ENCODE results near the gene MCOLN1.

The MCOLN1 gene

GRCh38 chr19:7529246-7529600, 6.8 kb downstream of the MCOLN1 start:
- ChIA-PET POLR2A (no interaction called here), CTCF (no interaction called here)
- 90% methylated on average over 8 of the region's 15 CpGs for WGBS (ENCODE audit: insufficient coverage)
- Histone ChIP-seq H3K27me3 (replicated peaks in 2 of 5; ENCODE audit: control insufficient read depth in 4 of 5, insufficient read depth in 5 of 5, low read length in 4 of 5) (no peaks in the 10 kb centered on the region), H3K9me3 (ENCODE audit: control extremely low read depth in 1 of 5, control insufficient read depth in 4 of 5, insufficient read depth in 2 of 5, low read depth in 1 of 5, low read length in 4 of 5) (no peaks in the 10 kb centered on the region), H3K27ac (ENCODE audit: insufficient read depth in 1 of 2, low read depth in 1 of 2, low read length in 2 of 2, poor library complexity in 1 of 2, severe bottlenecking in 2 of 2) (no peak overlapping the region), H3K36me3 (ENCODE audit: control insufficient read depth in 4 of 4, insufficient read depth in 4 of 4, low read length in 3 of 4) (peaks cover 0 to 17% (median 11%) of the 10 kb centered on the region in 4 experiments), H3K4me3 (ENCODE audit: control insufficient read depth in 1 of 7, extremely low read depth in 1 of 7, insufficient read depth in 4 of 7, low read depth in 2 of 7, low read length in 6 of 7) (no peak overlapping the region), H3K4me1 (ENCODE audit: control extremely low read depth in 1 of 4, control insufficient read depth in 4 of 4, insufficient read depth in 4 of 4, low read length in 3 of 4) (peaks cover 0 to 25% (median 15%) of the 10 kb centered on the region in 4 experiments)
- DNase-seq, result no peak

- WGBS (ENCODE audit: insufficient coverage), result 96% methylated on average over 26 of the region's 33 CpGs
- Histone ChIP-seq H3K4me1 (ENCODE audit: control extremely low read depth in 1 of 4, control insufficient read depth in 4 of 4, insufficient read depth in 4 of 4, low read length in 3 of 4) (peaks cover 0 to 31% (median 20%) of the 10 kb centered on the region in 4 experiments), H3K27ac (ENCODE audit: insufficient read depth in 1 of 2, low read depth in 1 of 2, low read length in 2 of 2, poor library complexity in 1 of 2, severe bottlenecking in 2 of 2) (no peak overlapping the region), H3K4me3 (ENCODE audit: control insufficient read depth in 1 of 7, extremely low read depth in 1 of 7, insufficient read depth in 4 of 7, low read depth in 2 of 7, low read length in 6 of 7) (no peak overlapping the region), H3K9me3 (ENCODE audit: control extremely low read depth in 1 of 5, control insufficient read depth in 4 of 5, insufficient read depth in 2 of 5, low read depth in 1 of 5, low read length in 4 of 5) (no peaks in the 10 kb centered on the region), H3K36me3 (ENCODE audit: control insufficient read depth in 4 of 4, insufficient read depth in 4 of 4, low read length in 3 of 4) (peaks cover 0 to 17% (median 10%) of the 10 kb centered on the region in 4 experiments), H3K27me3 (replicated peaks in 2 of 5; ENCODE audit: control insufficient read depth in 4 of 5, insufficient read depth in 5 of 5, low read length in 4 of 5) (no peaks in the 10 kb centered on the region)
- no peak for DNase-seq
- POLR2A ChIA-PET, result no interaction called here
- CTCF ChIA-PET, result no interaction called here
Measured at GRCh38 chr19:7529610-7530490, 7.4 kb downstream of the MCOLN1 start.

GRCh38 chr19:7533281-7533885, 11.0 kb downstream of the MCOLN1 start:
- no peak for DNase-seq
- 60% methylated on average over 19 of the region's 30 CpGs for WGBS (ENCODE audit: insufficient coverage)
- Histone ChIP-seq H3K4me1 (ENCODE audit: control extremely low read depth in 1 of 4, control insufficient read depth in 4 of 4, insufficient read depth in 4 of 4, low read length in 3 of 4) (peaks cover 0 to 31% (median 25%) of the 10 kb centered on the region in 4 experiments), H3K27me3 (replicated peaks in 2 of 5; ENCODE audit: control insufficient read depth in 4 of 5, insufficient read depth in 5 of 5, low read length in 4 of 5) (no peaks in the 10 kb centered on the region), H3K4me3 (ENCODE audit: control insufficient read depth in 1 of 7, extremely low read depth in 1 of 7, insufficient read depth in 4 of 7, low read depth in 2 of 7, low read length in 6 of 7) (peak overlapping the region; percentile 23 to 98 (median 86)), H3K9me3 (ENCODE audit: control extremely low read depth in 1 of 5, control insufficient read depth in 4 of 5, insufficient read depth in 2 of 5, low read depth in 1 of 5, low read length in 4 of 5) (no peaks in the 10 kb centered on the region), H3K27ac (ENCODE audit: insufficient read depth in 1 of 2, low read depth in 1 of 2, low read length in 2 of 2, poor library complexity in 1 of 2, severe bottlenecking in 2 of 2) (peak overlapping the region in 1 of 2 experiments; percentile 61), H3K36me3 (ENCODE audit: control insufficient read depth in 4 of 4, insufficient read depth in 4 of 4, low read length in 3 of 4) (peaks cover 0 to 24% (median 12%) of the 10 kb centered on the region in 4 experiments)
- ChIA-PET CTCF (interaction anchor here (1.1 kb wide), 1 partner anchor 10 kb away, joined by 5 read pairs; no protein-coding TSS in a partner anchor), POLR2A (no interaction called here)

- H3K9me3 ChIP-seq (ENCODE audit: control extremely low read depth in 1 of 5, control insufficient read depth in 4 of 5, insufficient read depth in 2 of 5, low read depth in 1 of 5, low read length in 4 of 5), result no peaks in the 10 kb centered on the region
- ChIA-PET POLR2A (no interaction called here), CTCF (interaction anchor here (1.1 kb wide), 1 partner anchor 13 kb away, joined by 3 read pairs; no protein-coding TSS in a partner anchor)
- peak; percentile 80 to 90 (median 90) for DNase-seq
- H3K4me3 ChIP-seq (ENCODE audit: control insufficient read depth in 1 of 7, extremely low read depth in 1 of 7, insufficient read depth in 4 of 7, low read depth in 2 of 7, low read length in 6 of 7), result peak overlapping the region; percentile 85 to 98 (median 89)
- 0% methylated on average over 32 of the region's 41 CpGs for WGBS (ENCODE audit: insufficient coverage)
- H3K27me3 ChIP-seq (replicated peaks in 2 of 5; ENCODE audit: control insufficient read depth in 4 of 5, insufficient read depth in 5 of 5, low read length in 4 of 5), result no peaks in the 10 kb centered on the region
- peaks cover 0 to 31% (median 25%) of the 10 kb centered on the region in 4 experiments for H3K4me1 ChIP-seq (ENCODE audit: control extremely low read depth in 1 of 4, control insufficient read depth in 4 of 4, insufficient read depth in 4 of 4, low read length in 3 of 4)
- peak overlapping the region in 1 of 2 experiments; percentile 61 for H3K27ac ChIP-seq (ENCODE audit: insufficient read depth in 1 of 2, low read depth in 1 of 2, low read length in 2 of 2, poor library complexity in 1 of 2, severe bottlenecking in 2 of 2)
- H3K36me3 ChIP-seq (ENCODE audit: control insufficient read depth in 4 of 4, insufficient read depth in 4 of 4, low read length in 3 of 4), result peaks cover 0 to 26% (median 14%) of the 10 kb centered on the region in 4 experiments
Measured at GRCh38 chr19:7533925-7534480, 11.6 kb downstream of the MCOLN1 start.

GRCh38 chr19:7534531-7535046, 12.2 kb downstream of the MCOLN1 start:
- no peaks in the 10 kb centered on the region for H3K27me3 ChIP-seq (replicated peaks in 2 of 5; ENCODE audit: control insufficient read depth in 4 of 5, insufficient read depth in 5 of 5, low read length in 4 of 5)
- no peaks in the 10 kb centered on the region for H3K9me3 ChIP-seq (ENCODE audit: control extremely low read depth in 1 of 5, control insufficient read depth in 4 of 5, insufficient read depth in 2 of 5, low read depth in 1 of 5, low read length in 4 of 5)
- CTCF ChIA-PET, result interaction anchor here (0.9 to 1.1 kb wide), 2 partner anchors 9 to 13 kb away, joined by 3 read pairs; no protein-coding TSS in a partner anchor
- peak overlapping the region; percentile 85 to 98 (median 89) for H3K4me3 ChIP-seq (ENCODE audit: control insufficient read depth in 1 of 7, extremely low read depth in 1 of 7, insufficient read depth in 4 of 7, low read depth in 2 of 7, low read length in 6 of 7)
- peaks cover 0 to 31% (median 25%) of the 10 kb centered on the region in 4 experiments for H3K4me1 ChIP-seq (ENCODE audit: control extremely low read depth in 1 of 4, control insufficient read depth in 4 of 4, insufficient read depth in 4 of 4, low read length in 3 of 4)
- DNase-seq, result peak; percentile 32 to 64 (median 58)
- peaks cover 0 to 23% (median 13%) of the 10 kb centered on the region in 4 experiments for H3K36me3 ChIP-seq (ENCODE audit: control insufficient read depth in 4 of 4, insufficient read depth in 4 of 4, low read length in 3 of 4)
- 0% methylated on average over 16 of the region's 27 CpGs for WGBS (ENCODE audit: insufficient coverage)
- H3K27ac ChIP-seq (ENCODE audit: insufficient read depth in 1 of 2, low read depth in 1 of 2, low read length in 2 of 2, poor library complexity in 1 of 2, severe bottlenecking in 2 of 2), result peak overlapping the region in 1 of 2 experiments; percentile 80
- POLR2A ChIA-PET, result no interaction called here

GRCh38 chr19:7535047-7535997, 12.9 kb downstream of the MCOLN1 start, which contains the start of gene PNPLA6:
Gene PNPLA6, plus strand, starts transcription at chr19:7535717. Its CDS starts 72 bp downstream, at chr19:7535789.
- no peaks in the 10 kb centered on the region for H3K27me3 ChIP-seq (replicated peaks in 2 of 5; ENCODE audit: control insufficient read depth in 4 of 5, insufficient read depth in 5 of 5, low read length in 4 of 5)
- peaks cover 0 to 23% (median 17%) of the 10 kb centered on the region in 4 experiments for H3K36me3 ChIP-seq (ENCODE audit: control insufficient read depth in 4 of 4, insufficient read depth in 4 of 4, low read length in 3 of 4)
- peak within 1 kb of the TSS; percentile 85 to 98 (median 89) for H3K4me3 ChIP-seq (ENCODE audit: control insufficient read depth in 1 of 7, extremely low read depth in 1 of 7, insufficient read depth in 4 of 7, low read depth in 2 of 7, low read length in 6 of 7)
- no peaks in the 10 kb centered on the region for H3K9me3 ChIP-seq (ENCODE audit: control extremely low read depth in 1 of 5, control insufficient read depth in 4 of 5, insufficient read depth in 2 of 5, low read depth in 1 of 5, low read length in 4 of 5)
- under 1% methylated on average over 71 of the region's 76 CpGs for WGBS (ENCODE audit: insufficient coverage)
- CTCF ChIA-PET, result interaction anchor here (0.6 to 1.1 kb wide), 3 partner anchors 10 to 14 kb away, joined by 3 to 4 read pairs (median 3); no protein-coding TSS in a partner anchor
- DNase-seq, result peak; percentile 92 to 95 (median 94)
- H3K4me1 ChIP-seq (ENCODE audit: control extremely low read depth in 1 of 4, control insufficient read depth in 4 of 4, insufficient read depth in 4 of 4, low read length in 3 of 4), result peaks cover 0 to 31% (median 25%) of the 10 kb centered on the region in 4 experiments
- peak within 1 kb of the TSS in 1 of 2 experiments; percentile 80 for H3K27ac ChIP-seq (ENCODE audit: insufficient read depth in 1 of 2, low read depth in 1 of 2, low read length in 2 of 2, poor library complexity in 1 of 2, severe bottlenecking in 2 of 2)
- POLR2A ChIA-PET, result interaction anchor here (0.5 kb wide), 1 partner anchor 31 kb away, joined by 3 read pairs; no protein-coding TSS in a partner anchor

All from common myeloid progenitor, CD34-positive (primary cell).